Tibial artery (tissue), 4 donors: ENCODE measurements around the gene C2CD5.

Source experiments
- DNase-seq, 2 donors: peaks; one replicate each; pipeline ENCODE4 v3.0.0-alpha.2; 2019
- H3K27ac ChIP-seq, 2 donors: fragments of 200-600 bp; sonication (generic) in 1 of 2; 1 replicate in 1 of 2; 2 replicates in 1 of 2; pipeline ENCODE4 v1.5.1; 2018 to 2019; ENCODE audit warnings: mild to moderate bottlenecking in 1 of 2
- H3K27me3 ChIP-seq, 2 donors: fragments of 200-600 bp; sonication (generic) in 1 of 2; one replicate each; pipeline versions ENCODE4 v1.5.1 to v1.6.0; 2016 to 2019
- H3K36me3 ChIP-seq, 3 donors: fragments of 200-600 bp; sonication (generic) in 2 of 3; one replicate each; pipeline ENCODE4 v1.5.1; 2016 to 2019; ENCODE audit warnings: mild to moderate bottlenecking in 2 of 3
- H3K4me1 ChIP-seq, 4 donors: fragments of 200-600 bp; sonication (generic) in 2 of 4; 1 replicate in 3 of 4; 2 replicates in 1 of 4; pipeline ENCODE4 v1.5.1; 2016 to 2019
- H3K4me3 ChIP-seq, 2 donors: fragments of 200-600 bp; sonication (generic) in 1 of 2; 1 replicate in 1 of 2; 2 replicates in 1 of 2; pipeline ENCODE4 v1.5.1; 2018 to 2019; ENCODE audit warnings: mild to moderate bottlenecking in 2 of 2
- H3K9me3 ChIP-seq, 3 donors: fragments of 200-600 bp; sonication (generic) in 1 of 3; one replicate each; pipeline ENCODE4 v1.5.1; 2016 to 2019
- intact Hi-C: fragments of 100-400 bp; cut with DNase I; formaldehyde crosslinking; loops from one replicate; pipeline ENCODE4 v1.15.0; 2023; ENCODE audit warnings: low total_unique reads
- TF ChIP-seq, protein P1 (sequence below), 2 experiments: fragments of 200-600 bp in 1 of 2; fragments of 450-650 bp in 1 of 2; IDR thresholded peaks; one replicate each; pipeline ENCODE4 v1.5.1; 2017 to 2019; ENCODE audit warnings: antibody characterized with exemption in 2 of 2, mild to moderate bottlenecking in 1 of 2, moderate library complexity in 1 of 2

C2CD5 gene

DNA sequence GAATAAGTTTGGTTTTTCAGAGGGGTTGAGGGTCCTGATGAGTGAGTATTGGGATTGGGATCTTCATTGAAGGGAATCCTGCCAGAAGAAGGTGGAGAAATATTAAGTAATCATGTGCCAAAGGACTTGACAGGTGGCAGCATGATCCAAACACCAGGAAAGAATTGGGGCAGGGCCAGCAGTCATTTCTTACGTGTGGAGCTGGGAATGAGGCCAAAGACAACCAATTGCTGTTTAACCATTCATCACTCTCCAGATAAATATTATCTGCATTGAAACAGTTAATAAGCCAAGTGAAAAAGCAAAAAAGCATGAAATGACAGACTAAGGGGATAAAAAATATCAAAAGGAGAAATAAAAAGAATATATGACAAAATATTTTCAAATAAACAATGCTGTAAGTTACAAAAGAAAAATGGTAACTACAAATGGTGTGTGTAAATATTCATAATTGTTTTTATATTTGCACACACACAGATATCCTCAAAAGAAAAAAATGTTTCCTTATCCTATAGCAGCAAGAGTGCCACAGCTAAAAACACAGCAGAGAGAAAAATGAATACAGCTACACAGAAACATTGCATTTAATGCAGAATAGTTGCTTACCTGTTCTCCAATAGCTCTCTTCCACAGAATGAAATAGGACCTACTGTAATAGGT, 26.2 kb downstream of the C2CD5 start:
- Histone ChIP-seq H3K27me3 (no peaks in the 10 kb centered on the region), H3K36me3 (peaks cover 6 to 39% (median 19%) of the 10 kb centered on the region in 3 donors), H3K4me3 (no peak overlapping the region), H3K9me3 (no peaks in the 10 kb centered on the region), H3K27ac (no peak overlapping the region), H3K4me1 (peaks cover 0 to 3% (median 0%) of the 10 kb centered on the region in 4 donors)
- intact Hi-C loops: no loop called here
- DNase-seq: no peak
- TF ChIP-seq, protein P1, sequence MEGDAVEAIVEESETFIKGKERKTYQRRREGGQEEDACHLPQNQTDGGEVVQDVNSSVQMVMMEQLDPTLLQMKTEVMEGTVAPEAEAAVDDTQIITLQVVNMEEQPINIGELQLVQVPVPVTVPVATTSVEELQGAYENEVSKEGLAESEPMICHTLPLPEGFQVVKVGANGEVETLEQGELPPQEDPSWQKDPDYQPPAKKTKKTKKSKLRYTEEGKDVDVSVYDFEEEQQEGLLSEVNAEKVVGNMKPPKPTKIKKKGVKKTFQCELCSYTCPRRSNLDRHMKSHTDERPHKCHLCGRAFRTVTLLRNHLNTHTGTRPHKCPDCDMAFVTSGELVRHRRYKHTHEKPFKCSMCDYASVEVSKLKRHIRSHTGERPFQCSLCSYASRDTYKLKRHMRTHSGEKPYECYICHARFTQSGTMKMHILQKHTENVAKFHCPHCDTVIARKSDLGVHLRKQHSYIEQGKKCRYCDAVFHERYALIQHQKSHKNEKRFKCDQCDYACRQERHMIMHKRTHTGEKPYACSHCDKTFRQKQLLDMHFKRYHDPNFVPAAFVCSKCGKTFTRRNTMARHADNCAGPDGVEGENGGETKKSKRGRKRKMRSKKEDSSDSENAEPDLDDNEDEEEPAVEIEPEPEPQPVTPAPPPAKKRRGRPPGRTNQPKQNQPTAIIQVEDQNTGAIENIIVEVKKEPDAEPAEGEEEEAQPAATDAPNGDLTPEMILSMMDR (IDR thresholded peaks at IDR 0.05): no peak

- DNase-seq: no peak
- intact Hi-C loops: no loop called here
- H3K36me3 ChIP-seq: peaks cover 0 to 29% (median 17%) of the 10 kb centered on the region in 3 donors
Measured at GRCh38 chr12:22514875-22515274, 29.5 kb downstream of the C2CD5 start.

GRCh38 chr12:22505826-22506225, 38.5 kb downstream of the C2CD5 start:
- Histone ChIP-seq H3K36me3 (peaks cover 19 to 43% (median 39%) of the 10 kb centered on the region in 3 donors), H3K4me1 (no peaks in the 10 kb centered on the region), H3K9me3 (no peaks in the 10 kb centered on the region), H3K27me3 (no peaks in the 10 kb centered on the region), H3K4me3 (no peak overlapping the region), H3K27ac (no peak overlapping the region)
- no peak for DNase-seq
- TF ChIP-seq, protein P1 (IDR thresholded peaks at IDR 0.05): no peak
- intact Hi-C loops: no loop called here

More at GRCh38 chr12:22514875-22515274, 29.5 kb downstream of the C2CD5 start:
- TF ChIP-seq, protein P1 (IDR thresholded peaks at IDR 0.05): no peak
- Histone ChIP-seq H3K9me3 (no peaks in the 10 kb centered on the region), H3K4me3 (no peak overlapping the region), H3K27ac (no peak overlapping the region), H3K27me3 (no peaks in the 10 kb centered on the region), H3K4me1 (peaks cover 0 to 3% (median 0%) of the 10 kb centered on the region in 4 donors)

DNA sequence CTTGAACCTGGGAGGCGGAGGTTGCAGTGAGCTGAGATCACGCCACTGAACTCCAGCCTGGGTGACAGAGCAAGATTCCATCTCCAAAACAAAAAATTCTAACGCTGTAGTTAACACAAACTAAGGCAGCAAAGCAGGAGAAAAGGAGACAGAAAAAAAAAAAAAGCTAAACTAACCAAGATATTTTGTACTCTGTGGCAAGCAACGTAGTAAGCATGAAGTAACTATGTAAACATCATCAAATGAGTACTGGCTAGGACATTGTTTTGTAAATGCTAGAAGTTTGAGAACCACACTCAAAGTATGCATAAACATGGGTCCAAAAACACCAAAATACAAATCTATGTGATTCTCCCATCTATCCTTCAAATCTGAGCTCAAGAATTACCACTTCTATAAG, 44.2 kb downstream of the C2CD5 start:
- intact Hi-C loops: no loop called here
- no peak for DNase-seq
- Histone ChIP-seq H3K27ac (no peak overlapping the region), H3K4me1 (no peaks in the 10 kb centered on the region), H3K4me3 (no peak overlapping the region), H3K27me3 (no peaks in the 10 kb centered on the region), H3K36me3 (peaks cover 0 to 26% (median 24%) of the 10 kb centered on the region in 3 donors), H3K9me3 (no peaks in the 10 kb centered on the region)
- TF ChIP-seq, protein P1 (IDR thresholded peaks at IDR 0.05): no peak

DNA sequence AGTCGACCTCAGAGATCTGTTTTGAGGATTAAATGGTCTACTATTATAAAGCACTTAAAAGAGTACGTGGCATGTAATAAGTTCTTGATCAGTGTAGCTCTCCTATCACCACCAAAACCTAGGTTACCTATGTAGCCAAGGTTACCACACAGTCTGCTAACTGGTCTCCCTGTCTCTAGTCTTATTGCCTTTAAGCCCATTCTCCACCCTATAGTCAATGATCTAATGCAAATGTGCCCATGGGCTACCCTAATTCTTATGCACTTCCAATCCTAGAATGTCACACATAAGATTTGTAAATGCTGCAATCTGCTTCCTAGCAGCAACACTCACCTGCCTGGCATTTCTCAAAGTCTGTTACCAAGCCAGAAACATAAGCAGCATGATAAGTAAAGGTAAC, 44.9 kb downstream of the C2CD5 start:
- Histone ChIP-seq H3K27me3 (no peaks in the 10 kb centered on the region), H3K4me3 (no peak overlapping the region), H3K9me3 (no peaks in the 10 kb centered on the region), H3K4me1 (no peaks in the 10 kb centered on the region), H3K27ac (no peak overlapping the region), H3K36me3 (peaks cover 0 to 21% (median 21%) of the 10 kb centered on the region in 3 donors)
- TF ChIP-seq, protein P1 (IDR thresholded peaks at IDR 0.05): no peak
- DNase-seq: no peak
- intact Hi-C loops: no loop called here
